GM12878 (cell line): Measurements from ENCODE around the gene TMEM132D. TPM values are rescaled to one million over a fixed set of nuclear protein-coding genes. Genes with fewer than 3 reads are reported as not detected.

ENCODE experiments used
- ATAC-seq: fragments of 200-7000 bp; cut with Tn5 transposase; 3 replicates; pipeline ENCODE4 v1.9.1; 2020; ENCODE audit warnings: mild to moderate bottlenecking, moderate library complexity
- BruUV-seq: library from RNA; stranded (reverse); fragments of 400-500 nt; replicated peaks from 2 replicates; lab custom pipeline; 2021; lab: Mats Ljungman, UMichigan
- CTCF ChIA-PET: fragments of 300-600 bp; sonication (Branson Sonifier 250); formaldehyde crosslinking; extraction: SDS; loops from one replicate; lab custom pipeline; 2021; ENCODE audit warnings: inconsistent platforms; lab: Yijun Ruan, JAX
- POLR2A ChIA-PET: fragments of 350-600 bp; formaldehyde crosslinking; extraction: SDS; loops from one replicate; lab custom pipeline; 2021; ENCODE audit warnings: inconsistent platforms; lab: Charles Lee
- RAD21 ChIA-PET: fragments of 300-600 bp; sonication (Branson Sonifier 250); formaldehyde crosslinking; loops from one replicate; lab custom pipeline; 2023; ENCODE audit warnings: antibody characterized with exemption; ENCODE audit not compliant: unreplicated experiment; lab: Charles Lee
- SMC1A ChIA-PET: fragments of 300-600 bp; sonication (Branson Sonifier 250); formaldehyde crosslinking; loops from one replicate; lab custom pipeline; 2023; ENCODE audit not compliant: unreplicated experiment, uncharacterized antibody; lab: Charles Lee
- DNase-seq: peaks from one replicate; pipeline ENCODE4 v3.0.0-alpha.2; 2011; ENCODE audit warnings: low read depth, low spot score
- FAIRE-seq: peaks from 3 replicates; lab custom pipeline; 2011; peaks lifted over from hg19 to GRCh38; lab: Jason Lieb, UNC
- H2AFZ ChIP-seq: 2 replicates; pipeline ENCODE4 v1.6.0; 2011; ENCODE audit warnings: low read depth, low read length, control low read depth; ENCODE audit not compliant: control insufficient read depth
- H3K27ac ChIP-seq: 2 replicates; pipeline ENCODE4 v1.5.1; 2011; ENCODE audit warnings: control low read depth; ENCODE audit not compliant: control insufficient read depth, insufficient read depth
- H3K27me3 ChIP-seq, 2 experiments: replicated peaks in 1 of 2; 2 replicates each; pipeline versions ENCODE4 v1.6.0 to v1.6.1; 2011; ENCODE audit warnings: low read length in 1 of 2; ENCODE audit not compliant: control insufficient read depth in 2 of 2, insufficient read depth in 2 of 2
- H3K36me3 ChIP-seq, 2 experiments: 2 replicates each; pipeline ENCODE4 v1.5.1; 2011; ENCODE audit warnings: low read length in 1 of 2; ENCODE audit not compliant: control insufficient read depth in 2 of 2, insufficient read depth in 2 of 2
- H3K4me1 ChIP-seq: 2 replicates; pipeline ENCODE4 v1.6.1; 2011; ENCODE audit warnings: mild to moderate bottlenecking, low read length, moderate library complexity, mixed read lengths; ENCODE audit not compliant: control insufficient read depth, insufficient read depth
- H3K4me2 ChIP-seq: 2 replicates; pipeline ENCODE4 v1.6.0; 2011; ENCODE audit warnings: control low read depth; ENCODE audit not compliant: control insufficient read depth, insufficient read depth
- H3K4me3 ChIP-seq: fragments of 200-600 bp; sonication (generic); 2 replicates; pipeline ENCODE4 v1.5.1; 2016
- H3K79me2 ChIP-seq: 2 replicates; pipeline ENCODE4 v1.6.0; 2011; ENCODE audit warnings: low read length; ENCODE audit not compliant: control insufficient read depth, insufficient read depth
- H3K9ac ChIP-seq: 2 replicates; pipeline ENCODE4 v1.8.0; 2011; ENCODE audit warnings: low read length, control low read depth, mixed read lengths; ENCODE audit not compliant: control insufficient read depth, insufficient read depth
- H3K9me3 ChIP-seq: replicated peaks from 3 replicates; pipeline ENCODE4 v1.5.1; 2011; ENCODE audit warnings: mild to moderate bottlenecking, low read length; ENCODE audit not compliant: control insufficient read depth, insufficient read depth
- H4K20me1 ChIP-seq: 2 replicates; pipeline ENCODE4 v1.6.0; 2011; ENCODE audit not compliant: control insufficient read depth, insufficient read depth
- JUND ChIP-seq: IDR thresholded peaks from 2 replicates; pipeline ENCODE4 v1.6.1; 2012; ENCODE audit warnings: low read depth, mild to moderate bottlenecking, low read length, improper control_type of control experiment, moderate library complexity
- MTA2 ChIP-seq: fragments of 450-650 bp; IDR thresholded peaks from 2 replicates; pipeline ENCODE4 v1.6.1; 2016; ENCODE audit warnings: low read depth, mild to moderate bottlenecking, moderate library complexity
- MTA3 ChIP-seq: IDR thresholded peaks from 2 replicates; pipeline ENCODE4 v1.6.1; 2012; ENCODE audit warnings: low read length, inconsistent platforms, borderline replicate concordance
- NFXL1 ChIP-seq: fragments of 450-650 bp; IDR thresholded peaks from 2 replicates; pipeline ENCODE4 v1.6.1; 2017; ENCODE audit warnings: antibody characterized with exemption, mild to moderate bottlenecking, borderline replicate concordance
- PML ChIP-seq: IDR thresholded peaks from 2 replicates; pipeline ENCODE4 v1.6.1; 2012; ENCODE audit warnings: low read length, inconsistent platforms
- RAD21 ChIP-seq: IDR thresholded peaks from 2 replicates; pipeline ENCODE4 v1.6.1; 2011; ENCODE audit warnings: mild to moderate bottlenecking, low read depth, low read length, moderate library complexity; ENCODE audit not compliant: insufficient read depth
- RUNX3 ChIP-seq: IDR thresholded peaks from 2 replicates; pipeline ENCODE4 v1.6.1; 2012; ENCODE audit warnings: low read length, inconsistent platforms
- SUZ12 ChIP-seq: fragments of 200-600 bp; sonication (generic); IDR thresholded peaks from one replicate; pipeline ENCODE4 v1.6.1; 2018; ENCODE audit warnings: antibody characterized with exemption, mild to moderate bottlenecking; ENCODE audit not compliant: unreplicated experiment
- TARDBP ChIP-seq: IDR thresholded peaks from 2 replicates; pipeline ENCODE4 v1.6.1; 2016; ENCODE audit warnings: borderline replicate concordance
- TBL1XR1 ChIP-seq: IDR thresholded peaks from 2 replicates; pipeline ENCODE4 v1.6.1; 2012; ENCODE audit warnings: low read depth, low read length, improper control_type of control experiment
- TCF3 ChIP-seq: IDR thresholded peaks from 2 replicates; pipeline ENCODE4 v1.6.1; 2012; ENCODE audit warnings: low read depth, mild to moderate bottlenecking, low read length, borderline replicate concordance; ENCODE audit not compliant: insufficient read depth
- WGBS: methylation state at CpG from one replicate; pipeline ENCODE4 v1.1.6; 2016; ENCODE audit warnings: low lambda C conversion rate; ENCODE audit not compliant: insufficient replicate concordance, insufficient coverage; ENCODE audit errors: missing lambda C conversion rate; 5-methylcytosine and 5-hydroxymethylcytosine counted together
- in situ Hi-C: fragments of 300-500 bp; cut with MboI; formaldehyde crosslinking; loops from 9 replicates; pipeline ENCODE4 v1.14.3; 2018; ENCODE audit warnings: mixed read lengths
- intact Hi-C: fragments of 100-400 bp; cut with micrococcal nuclease; formaldehyde crosslinking; loops from one replicate; pipeline ENCODE4 v1.14.2; 2022; ENCODE audit not compliant: unreplicated experiment
- polyA plus RNA-seq, 11 experiments: library from polyadenylated mRNA; depleted of rRNA in 4 of 11; unstranded in 6 of 11; stranded (reverse) in 5 of 11; fragments of >200 nt; fragmentation: Nextera tagmentation in 4 of 11; fragmentation: Illumina TruSeq in 1 of 11; extraction: Ambion mirVana in 4 of 11; extraction: Trizol in 1 of 11; gene quantifications; 1 replicate in 1 of 11; 2 replicates in 10 of 11; pipeline versions ENCODE4 v1.2.1 to v1.2.3, GENCODE V29; 2011 to 2016; ENCODE audit warnings: inconsistent platforms in 2 of 11, missing spikeins in 2 of 11, low read depth in 1 of 11
- total RNA-seq, 4 experiments: library from RNA; depleted of rRNA in 3 of 4; stranded (reverse); fragments of >200 nt in 3 of 4; fragmentation: Illumina TruSeq in 1 of 4; extraction: Trizol in 1 of 4; gene quantifications; 2 replicates each; pipeline versions ENCODE4 v1.2.1 to v1.2.3, GENCODE V29; 2013 to 2021
- TF ChIP-seq, protein P1 (sequence below): IDR thresholded peaks from 2 replicates; pipeline ENCODE4 v1.6.1; 2012; ENCODE audit warnings: low read length, inconsistent platforms
- TF ChIP-seq, protein P2 (sequence below): IDR thresholded peaks from 2 replicates; pipeline ENCODE4 v1.6.1; 2012; ENCODE audit warnings: mild to moderate bottlenecking, low read depth, low read length
- TF ChIP-seq, protein P3 (sequence below): IDR thresholded peaks from 2 replicates; pipeline ENCODE4 v1.6.1; 2011; ENCODE audit warnings: low read depth, low read length, improper control_type of control experiment, borderline replicate concordance
- TF ChIP-seq, protein P4 (sequence below), 3 experiments: IDR thresholded peaks in 2 of 3; conservative IDR thresholded peaks in 1 of 3; 2 replicates each; pipeline ENCODE4 v1.5.1; 2011; ENCODE audit warnings: low read depth in 3 of 3, low read length in 3 of 3, mild to moderate bottlenecking in 3 of 3, control low read depth in 2 of 3, moderate library complexity in 2 of 3, inconsistent platforms in 1 of 3, mixed read lengths in 1 of 3; ENCODE audit not compliant: control insufficient read depth in 2 of 3, insufficient read depth in 1 of 3; ENCODE audit errors: extremely low read depth in 1 of 3

Gene TMEM132D
- total and polyA plus RNA-seq, 10 of the 15 experiments (the other 5 are each of a cell fraction or from before 2014, with no cell fraction given), result under 0.01 to 0.12 (median 0.02) TPM; not detected in 3

DNA sequence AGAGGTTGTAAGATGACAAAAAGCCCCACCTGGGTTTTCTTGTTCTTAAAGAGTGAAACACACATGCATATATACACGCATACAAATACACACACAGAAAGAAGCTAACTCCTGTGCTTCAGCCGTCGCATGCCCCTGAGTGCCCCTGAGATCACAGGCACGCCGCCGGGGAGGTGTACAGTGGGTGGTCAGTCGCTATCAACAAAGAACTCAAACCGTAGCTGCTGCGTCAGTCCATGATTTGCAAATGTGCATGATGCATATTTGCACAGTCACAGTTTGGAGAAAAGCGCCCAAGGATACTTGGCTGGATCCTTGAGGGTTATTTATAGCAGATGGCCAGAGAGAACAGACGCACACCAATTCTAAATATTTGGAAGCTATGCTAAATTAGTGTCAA lies 206.9 kb downstream of the TMEM132D start:
- no peak for FAIRE-seq
- no peak for ATAC-seq
- Histone ChIP-seq H3K27ac (no peak overlapping the region), H3K9me3 (no peaks in the 10 kb centered on the region), H3K9ac (no peak overlapping the region), H3K27me3 (no peaks in the 10 kb centered on the region), H3K36me3 (no peaks in the 10 kb centered on the region), H3K4me3 (no peak overlapping the region), H3K79me2 (no peaks in the 10 kb centered on the region), H3K4me1 (no peaks in the 10 kb centered on the region), H3K4me2 (no peak overlapping the region), H2AFZ (no peak overlapping the region), H4K20me1 (no peaks in the 10 kb centered on the region)
- in situ Hi-C loops (no loop called here), intact Hi-C loops (no loop called here)
- SMC1A ChIA-PET, result no interaction called here
- POLR2A ChIA-PET, result no interaction called here
- RAD21 ChIA-PET, result no interaction called here
- CTCF ChIA-PET, result no interaction called here
- no peak for DNase-seq
- 61% methylated on average over 11 of the region's 11 CpGs for WGBS
- BruUV-seq, result no TSS peak
- TF ChIP-seq, protein P1, sequence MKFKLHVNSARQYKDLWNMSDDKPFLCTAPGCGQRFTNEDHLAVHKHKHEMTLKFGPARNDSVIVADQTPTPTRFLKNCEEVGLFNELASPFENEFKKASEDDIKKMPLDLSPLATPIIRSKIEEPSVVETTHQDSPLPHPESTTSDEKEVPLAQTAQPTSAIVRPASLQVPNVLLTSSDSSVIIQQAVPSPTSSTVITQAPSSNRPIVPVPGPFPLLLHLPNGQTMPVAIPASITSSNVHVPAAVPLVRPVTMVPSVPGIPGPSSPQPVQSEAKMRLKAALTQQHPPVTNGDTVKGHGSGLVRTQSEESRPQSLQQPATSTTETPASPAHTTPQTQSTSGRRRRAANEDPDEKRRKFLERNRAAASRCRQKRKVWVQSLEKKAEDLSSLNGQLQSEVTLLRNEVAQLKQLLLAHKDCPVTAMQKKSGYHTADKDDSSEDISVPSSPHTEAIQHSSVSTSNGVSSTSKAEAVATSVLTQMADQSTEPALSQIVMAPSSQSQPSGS, result no peak
- TF ChIP-seq, protein P2, sequence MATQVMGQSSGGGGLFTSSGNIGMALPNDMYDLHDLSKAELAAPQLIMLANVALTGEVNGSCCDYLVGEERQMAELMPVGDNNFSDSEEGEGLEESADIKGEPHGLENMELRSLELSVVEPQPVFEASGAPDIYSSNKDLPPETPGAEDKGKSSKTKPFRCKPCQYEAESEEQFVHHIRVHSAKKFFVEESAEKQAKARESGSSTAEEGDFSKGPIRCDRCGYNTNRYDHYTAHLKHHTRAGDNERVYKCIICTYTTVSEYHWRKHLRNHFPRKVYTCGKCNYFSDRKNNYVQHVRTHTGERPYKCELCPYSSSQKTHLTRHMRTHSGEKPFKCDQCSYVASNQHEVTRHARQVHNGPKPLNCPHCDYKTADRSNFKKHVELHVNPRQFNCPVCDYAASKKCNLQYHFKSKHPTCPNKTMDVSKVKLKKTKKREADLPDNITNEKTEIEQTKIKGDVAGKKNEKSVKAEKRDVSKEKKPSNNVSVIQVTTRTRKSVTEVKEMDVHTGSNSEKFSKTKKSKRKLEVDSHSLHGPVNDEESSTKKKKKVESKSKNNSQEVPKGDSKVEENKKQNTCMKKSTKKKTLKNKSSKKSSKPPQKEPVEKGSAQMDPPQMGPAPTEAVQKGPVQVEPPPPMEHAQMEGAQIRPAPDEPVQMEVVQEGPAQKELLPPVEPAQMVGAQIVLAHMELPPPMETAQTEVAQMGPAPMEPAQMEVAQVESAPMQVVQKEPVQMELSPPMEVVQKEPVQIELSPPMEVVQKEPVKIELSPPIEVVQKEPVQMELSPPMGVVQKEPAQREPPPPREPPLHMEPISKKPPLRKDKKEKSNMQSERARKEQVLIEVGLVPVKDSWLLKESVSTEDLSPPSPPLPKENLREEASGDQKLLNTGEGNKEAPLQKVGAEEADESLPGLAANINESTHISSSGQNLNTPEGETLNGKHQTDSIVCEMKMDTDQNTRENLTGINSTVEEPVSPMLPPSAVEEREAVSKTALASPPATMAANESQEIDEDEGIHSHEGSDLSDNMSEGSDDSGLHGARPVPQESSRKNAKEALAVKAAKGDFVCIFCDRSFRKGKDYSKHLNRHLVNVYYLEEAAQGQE, result no peak
- TF ChIP-seq TCF3 (no peak), NFXL1 (no peak), MTA2 (no peak), TBL1XR1 (no peak), JUND (no peak), PML (no peak), RAD21 (no peak), TARDBP (no peak), SUZ12 (no peak), MTA3 (no peak), RUNX3 (no peak)
- TF ChIP-seq, protein P3, sequence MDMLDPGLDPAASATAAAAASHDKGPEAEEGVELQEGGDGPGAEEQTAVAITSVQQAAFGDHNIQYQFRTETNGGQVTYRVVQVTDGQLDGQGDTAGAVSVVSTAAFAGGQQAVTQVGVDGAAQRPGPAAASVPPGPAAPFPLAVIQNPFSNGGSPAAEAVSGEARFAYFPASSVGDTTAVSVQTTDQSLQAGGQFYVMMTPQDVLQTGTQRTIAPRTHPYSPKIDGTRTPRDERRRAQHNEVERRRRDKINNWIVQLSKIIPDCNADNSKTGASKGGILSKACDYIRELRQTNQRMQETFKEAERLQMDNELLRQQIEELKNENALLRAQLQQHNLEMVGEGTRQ, result no peak
- TF ChIP-seq, protein P4, sequence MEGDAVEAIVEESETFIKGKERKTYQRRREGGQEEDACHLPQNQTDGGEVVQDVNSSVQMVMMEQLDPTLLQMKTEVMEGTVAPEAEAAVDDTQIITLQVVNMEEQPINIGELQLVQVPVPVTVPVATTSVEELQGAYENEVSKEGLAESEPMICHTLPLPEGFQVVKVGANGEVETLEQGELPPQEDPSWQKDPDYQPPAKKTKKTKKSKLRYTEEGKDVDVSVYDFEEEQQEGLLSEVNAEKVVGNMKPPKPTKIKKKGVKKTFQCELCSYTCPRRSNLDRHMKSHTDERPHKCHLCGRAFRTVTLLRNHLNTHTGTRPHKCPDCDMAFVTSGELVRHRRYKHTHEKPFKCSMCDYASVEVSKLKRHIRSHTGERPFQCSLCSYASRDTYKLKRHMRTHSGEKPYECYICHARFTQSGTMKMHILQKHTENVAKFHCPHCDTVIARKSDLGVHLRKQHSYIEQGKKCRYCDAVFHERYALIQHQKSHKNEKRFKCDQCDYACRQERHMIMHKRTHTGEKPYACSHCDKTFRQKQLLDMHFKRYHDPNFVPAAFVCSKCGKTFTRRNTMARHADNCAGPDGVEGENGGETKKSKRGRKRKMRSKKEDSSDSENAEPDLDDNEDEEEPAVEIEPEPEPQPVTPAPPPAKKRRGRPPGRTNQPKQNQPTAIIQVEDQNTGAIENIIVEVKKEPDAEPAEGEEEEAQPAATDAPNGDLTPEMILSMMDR (IDR thresholded peaks at IDR 0.05 in 2 of 3, conservative IDR thresholded peaks at IDR 0.05 in 1 of 3; ENCODE audit: control insufficient read depth in 2 of 3, extremely low read depth in 1 of 3, insufficient read depth in 1 of 3, low read depth in 3 of 3, low read length in 3 of 3), result no peak
